Hepatocyte (in vitro differentiated cells): ENCODE results near the gene MRPL21.

ENCODE experiments used
- CTCF ChIP-seq: fragments of 200-600 bp; sonication (generic); IDR thresholded peaks from 2 replicates; pipeline ENCODE4 v1.5.1; 2016; ENCODE audit warnings: antibody characterized with exemption, mild to moderate bottlenecking; ENCODE audit not compliant: poor library complexity
- EZH2 ChIP-seq: fragments of 200-600 bp; sonication (generic); IDR thresholded peaks from 2 replicates; pipeline ENCODE4 v1.6.1; 2016; ENCODE audit warnings: antibody characterized with exemption, mild to moderate bottlenecking, borderline replicate concordance
- EZH2phosphoT487 ChIP-seq: fragments of 200-600 bp; sonication (generic); IDR thresholded peaks from one replicate; pipeline ENCODE4 v1.6.1; 2018; ENCODE audit warnings: antibody characterized with exemption, mild to moderate bottlenecking, low read depth, moderate library complexity; ENCODE audit not compliant: unreplicated experiment, severe bottlenecking

GRCh38 chr11:68910965-68911364, 7.3 kb upstream of the MRPL21 start:
- TF ChIP-seq CTCF: no peak
- no peak for TF ChIP-seq EZH2phosphoT487
- no peak for TF ChIP-seq EZH2
